ENCODE data around the gene PFKM. TPM values are rescaled to one million over a fixed set of nuclear protein-coding genes. Genes with fewer than 3 reads are reported as not detected.
"Not testable (repeated sequence)": the region's sequence is repeated elsewhere in the genome, so short reads cannot be mapped to it uniquely, and the experiment has no call there.

Gene PFKM
- total RNA-seq, 1 donor from 2014 or later: 67.3 TPM

DNA sequence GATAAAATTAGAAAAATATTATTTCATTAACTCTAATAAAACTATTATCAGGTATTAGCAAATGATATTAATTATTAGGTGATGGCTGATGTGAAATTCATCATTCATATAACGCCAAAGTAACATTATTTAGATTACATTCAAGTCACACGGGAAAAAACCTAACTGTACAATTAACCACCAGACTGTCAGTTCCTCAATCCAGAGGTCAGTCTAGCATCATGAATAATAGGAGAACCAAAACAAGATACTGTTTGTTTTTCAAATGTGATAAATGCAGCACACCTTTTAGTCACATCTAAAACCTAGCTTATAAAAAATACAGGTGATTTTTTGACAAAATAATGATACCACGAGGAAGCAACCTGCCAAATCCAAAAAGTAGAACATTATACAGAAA is 32.8 kb upstream of the PFKM start:
- Mint-ChIP-seq H3K9me3 (no peaks in the 10 kb centered on the region), H3K36me3 (ENCODE audit: low read depth) (peaks cover 46% of the 10 kb centered on the region), H3K27ac (no peak overlapping the region), H3K4me1 (ENCODE audit: low read depth) (no peaks in the 10 kb centered on the region), H3K27me3 (ENCODE audit: low read depth) (no peaks in the 10 kb centered on the region), H3K4me3 (ENCODE audit: low read depth) (no peak overlapping the region)
- intact Hi-C loops (cut with micrococcal nuclease): no loop called here
- no peak for DNase-seq (ENCODE audit: low spot score)

DNA sequence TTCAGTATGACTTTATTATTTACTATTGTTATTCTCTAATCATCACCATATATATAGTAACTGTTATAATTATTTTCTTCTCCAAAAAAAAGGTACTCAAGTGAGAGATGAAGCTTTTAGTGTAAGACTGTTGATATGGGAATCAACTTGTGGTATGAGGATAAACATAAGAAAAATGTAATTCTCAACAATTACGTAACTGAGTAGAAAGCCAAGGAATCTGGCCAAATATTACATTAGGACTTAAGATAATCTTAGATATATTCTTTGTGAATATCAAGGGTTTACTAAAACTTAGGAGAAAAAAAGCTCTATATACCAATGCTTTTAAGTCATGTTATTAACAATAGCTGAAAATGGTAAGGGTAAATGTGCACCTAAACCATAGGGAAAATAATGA is 26.6 kb upstream of the PFKM start:
- DNase-seq (ENCODE audit: low spot score): no peak
- no peak overlapping the region for H3K4me3 Mint-ChIP-seq (ENCODE audit: low read depth)
- peaks cover 45% of the 10 kb centered on the region for H3K36me3 Mint-ChIP-seq (ENCODE audit: low read depth)
- intact Hi-C loops (cut with micrococcal nuclease): no loop called here
- H3K27ac Mint-ChIP-seq: no peak overlapping the region
- no peaks in the 10 kb centered on the region for H3K4me1 Mint-ChIP-seq (ENCODE audit: low read depth)
- no peaks in the 10 kb centered on the region for H3K27me3 Mint-ChIP-seq (ENCODE audit: low read depth)
- H3K9me3 Mint-ChIP-seq: no peaks in the 10 kb centered on the region

DNA sequence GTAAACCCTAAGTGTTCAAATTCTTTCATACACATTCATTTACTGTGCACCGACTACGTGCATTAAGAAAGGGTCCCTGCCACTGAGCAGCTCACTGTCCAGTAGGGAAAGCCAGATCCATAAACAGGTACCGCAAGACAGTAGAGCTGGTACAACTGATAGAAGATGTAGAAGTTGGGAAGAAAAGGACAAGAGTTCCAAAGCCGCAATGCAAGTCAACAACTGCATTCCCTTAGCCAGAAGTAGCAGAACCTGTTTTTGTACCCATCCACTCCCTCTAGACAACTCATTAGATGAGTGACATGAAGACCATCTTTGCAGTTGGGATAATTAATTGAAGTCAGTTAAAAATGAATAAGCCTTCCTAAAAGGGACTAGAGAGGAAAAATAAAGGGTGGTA is 14.6 kb upstream of the PFKM start:
- H3K27ac Mint-ChIP-seq: peak overlapping the region; percentile 97

DNA sequence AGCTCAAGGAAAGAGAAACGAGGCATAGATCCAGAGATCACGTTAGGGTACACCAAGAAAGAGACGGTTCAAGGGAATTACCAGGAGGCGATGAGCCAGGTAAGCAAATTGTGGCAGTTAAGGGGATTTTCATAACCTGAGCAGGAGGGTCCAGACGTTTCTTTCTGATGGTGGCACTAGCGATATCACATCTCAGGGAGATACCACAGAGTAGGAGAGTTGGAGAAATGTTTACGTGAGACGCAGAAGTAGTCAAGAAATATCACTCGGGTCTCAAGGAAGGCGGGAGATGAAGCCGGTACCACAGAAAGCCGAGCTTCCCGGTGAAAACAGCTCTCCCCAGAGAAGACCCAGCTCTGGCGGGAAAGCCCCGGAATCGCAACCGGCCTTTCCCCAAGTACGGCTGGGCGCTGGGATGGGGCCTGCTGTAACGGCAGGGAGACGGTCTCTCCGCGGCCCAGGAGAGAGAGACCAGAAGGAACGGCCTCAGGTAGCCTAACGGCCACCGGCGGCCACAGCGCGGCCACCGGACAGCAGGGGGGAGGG is 13.8 kb upstream of the PFKM start:
- intact Hi-C loops (cut with micrococcal nuclease): loop anchor here (2.0 to 5.0 kb wide), 3 partner anchors 59 to 577 kb away; partner anchors contain the start of genes CCDC184 and KANSL2

More for the DNA sequence above, 14.6 kb upstream of the PFKM start:
- Mint-ChIP-seq H3K27me3 (ENCODE audit: low read depth) (peaks cover 3% of the 10 kb centered on the region), H3K9me3 (no peaks in the 10 kb centered on the region), H3K36me3 (ENCODE audit: low read depth) (peaks cover 14% of the 10 kb centered on the region), H3K4me1 (ENCODE audit: low read depth) (peaks cover 37% of the 10 kb centered on the region), H3K4me3 (ENCODE audit: low read depth) (peak overlapping the region; percentile 99)
- DNase-seq (ENCODE audit: low spot score): no peak
- intact Hi-C loops (cut with micrococcal nuclease): loop anchor here (2.0 kb wide), 1 partner anchor 60 kb away; no protein-coding TSS in a partner anchor

DNA sequence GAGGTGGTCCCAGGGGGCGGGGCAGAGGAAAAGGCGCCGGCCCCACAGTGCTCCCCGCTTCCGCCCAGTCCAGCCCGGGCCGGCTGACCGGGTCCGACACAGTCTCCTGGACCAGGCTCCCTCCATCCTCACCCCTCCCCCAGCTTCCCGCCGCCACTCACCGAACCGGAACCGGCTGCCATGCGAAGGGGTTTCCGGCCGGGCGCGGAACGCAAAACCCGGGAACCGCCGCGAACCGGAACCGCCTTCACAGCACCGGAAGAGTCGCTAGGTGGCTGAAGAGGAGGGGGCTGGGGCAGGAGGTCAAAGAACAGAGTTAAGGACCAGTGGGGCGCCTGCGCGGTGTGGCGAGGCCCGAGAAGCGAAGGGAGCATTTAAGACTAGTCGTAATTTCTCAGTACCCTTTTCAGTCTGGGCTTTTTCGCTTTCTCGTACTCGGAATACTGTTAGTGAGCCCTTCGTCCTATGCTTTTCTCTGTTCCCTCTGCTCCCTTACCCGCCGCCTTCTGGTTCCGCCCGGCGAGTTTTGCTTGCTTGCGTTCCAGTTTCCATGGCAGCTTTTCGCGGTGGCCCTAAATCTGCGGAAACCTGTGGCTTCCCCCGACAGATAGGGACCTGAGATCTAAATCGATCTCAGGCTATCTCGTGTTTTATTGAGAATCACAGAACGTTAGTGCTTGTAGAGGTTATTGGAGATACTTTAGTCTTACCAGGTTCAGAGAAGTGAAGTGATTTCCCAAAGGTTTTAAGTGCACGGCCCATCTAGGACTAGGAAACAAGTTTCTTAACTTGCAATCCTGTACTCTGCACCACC is 13.1 kb upstream of the PFKM start, which contains the start of gene SENP1:
TSS of gene SENP1 (minus strand) at position 213 of the 814 bp plus-strand sequence. CDS start 4,607 bp downstream, outside the sequence.
- peak within 1 kb of the TSS; percentile 99 for H3K4me3 Mint-ChIP-seq (ENCODE audit: low read depth)

More for the DNA sequence above, 13.8 kb upstream of the PFKM start:
- DNase-seq (ENCODE audit: low spot score): no peak
- peak overlapping the region; percentile 99 for H3K4me3 Mint-ChIP-seq (ENCODE audit: low read depth)
- no peaks in the 10 kb centered on the region for H3K9me3 Mint-ChIP-seq
- peaks cover 5% of the 10 kb centered on the region for H3K27me3 Mint-ChIP-seq (ENCODE audit: low read depth)
- H3K36me3 Mint-ChIP-seq (ENCODE audit: low read depth): peaks cover 10% of the 10 kb centered on the region
- H3K27ac Mint-ChIP-seq: peak overlapping the region; percentile 97
- peaks cover 40% of the 10 kb centered on the region for H3K4me1 Mint-ChIP-seq (ENCODE audit: low read depth)

DNA sequence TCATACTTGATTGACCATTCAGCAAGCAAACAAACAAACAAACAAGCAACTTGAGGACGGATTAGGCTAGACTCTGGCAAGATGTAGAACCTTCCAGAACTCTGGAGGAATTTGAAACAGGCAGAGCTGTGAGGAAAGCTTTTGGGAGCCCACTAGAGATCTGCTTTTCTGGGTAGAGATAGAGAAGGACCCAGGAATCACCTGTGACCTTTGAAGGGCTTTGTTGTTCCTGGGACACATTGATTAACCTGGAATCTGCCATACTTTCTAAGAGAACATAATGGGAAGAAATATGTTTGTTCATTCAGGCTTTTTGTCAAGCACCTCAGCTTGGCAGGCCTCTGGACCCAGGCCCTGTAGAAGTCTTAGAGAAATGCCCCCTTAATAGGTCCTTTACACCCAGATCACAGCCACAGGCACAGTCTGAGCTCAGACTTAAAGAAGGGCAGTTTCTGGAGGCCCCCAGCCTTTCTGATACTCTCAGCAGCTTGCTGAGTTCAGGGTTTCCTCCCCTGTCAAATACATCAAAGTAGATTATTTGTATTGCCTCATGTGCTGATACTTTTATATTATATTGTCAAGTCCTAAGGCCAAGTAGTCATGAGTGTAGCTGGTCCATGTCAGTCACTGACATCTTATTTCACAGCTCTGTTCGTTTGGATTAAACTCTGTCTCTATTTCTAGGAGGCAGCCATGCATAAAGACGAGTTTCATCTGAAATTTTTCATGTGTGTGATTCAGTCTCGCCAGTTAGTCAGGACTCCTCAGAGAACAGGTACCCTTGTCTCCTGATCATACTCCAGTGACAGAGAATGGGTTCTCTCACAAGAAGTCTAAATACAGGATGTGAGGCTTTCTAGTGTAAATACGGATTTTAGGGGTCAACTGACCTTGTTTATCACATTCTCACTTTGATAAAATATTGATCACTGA is 12.2 kb upstream of the PFKM start:
- no peaks in the 10 kb centered on the region for H3K9me3 Mint-ChIP-seq
- H3K27me3 Mint-ChIP-seq (ENCODE audit: low read depth): peaks cover 5% of the 10 kb centered on the region
- intact Hi-C loops (cut with micrococcal nuclease): loop anchor here (1.0 to 5.0 kb wide), 4 partner anchors 12 to 575 kb away; partner anchors contain the start of genes ASB8, CCDC184, KANSL2 and PFKM
- H3K36me3 Mint-ChIP-seq (ENCODE audit: low read depth): peaks cover 10% of the 10 kb centered on the region
- peak overlapping the region; percentile 96 for H3K27ac Mint-ChIP-seq
- H3K4me1 Mint-ChIP-seq (ENCODE audit: low read depth): peaks cover 35% of the 10 kb centered on the region
- no peak for DNase-seq (ENCODE audit: low spot score)
- H3K4me3 Mint-ChIP-seq (ENCODE audit: low read depth): peak overlapping the region; percentile 99

More for the DNA sequence above, 13.1 kb upstream of the PFKM start, which contains the start of gene SENP1:
- peak; percentile 86 for DNase-seq (ENCODE audit: low spot score)
- H3K9me3 Mint-ChIP-seq: no peaks in the 10 kb centered on the region
- H3K36me3 Mint-ChIP-seq (ENCODE audit: low read depth): peaks cover 10% of the 10 kb centered on the region
- H3K4me1 Mint-ChIP-seq (ENCODE audit: low read depth): peaks cover 40% of the 10 kb centered on the region
- H3K27ac Mint-ChIP-seq: peak within 1 kb of the TSS; percentile 97
- H3K27me3 Mint-ChIP-seq (ENCODE audit: low read depth): peaks cover 5% of the 10 kb centered on the region
- intact Hi-C loops (cut with micrococcal nuclease): loop anchor here (1.0 to 5.0 kb wide), 5 partner anchors 13 to 576 kb away; partner anchors contain the start of genes ASB8, CCDC184, KANSL2 and PFKM

DNA sequence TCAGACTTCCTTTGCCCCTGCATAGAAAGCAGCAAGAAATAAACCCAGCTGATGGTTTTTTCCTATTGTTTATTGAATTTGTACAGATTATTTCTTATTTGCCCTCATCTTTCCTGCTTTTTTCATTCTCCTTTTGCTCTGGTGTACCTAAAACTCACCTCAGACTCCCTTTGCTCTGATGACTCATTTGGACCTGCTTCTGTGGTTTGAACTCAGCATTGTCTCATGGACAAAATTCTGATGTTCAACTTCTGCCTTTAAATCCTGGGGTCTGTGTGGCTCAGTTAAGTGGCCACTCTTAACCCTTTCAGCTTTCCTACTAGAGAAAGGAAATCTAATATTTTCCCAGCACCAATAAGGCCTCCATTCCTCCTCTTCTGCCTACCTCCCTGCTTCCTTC is 9.7 kb upstream of the PFKM start:
- Mint-ChIP-seq H3K27ac (no peak overlapping the region), H3K4me3 (ENCODE audit: low read depth) (no peak overlapping the region)

DNA sequence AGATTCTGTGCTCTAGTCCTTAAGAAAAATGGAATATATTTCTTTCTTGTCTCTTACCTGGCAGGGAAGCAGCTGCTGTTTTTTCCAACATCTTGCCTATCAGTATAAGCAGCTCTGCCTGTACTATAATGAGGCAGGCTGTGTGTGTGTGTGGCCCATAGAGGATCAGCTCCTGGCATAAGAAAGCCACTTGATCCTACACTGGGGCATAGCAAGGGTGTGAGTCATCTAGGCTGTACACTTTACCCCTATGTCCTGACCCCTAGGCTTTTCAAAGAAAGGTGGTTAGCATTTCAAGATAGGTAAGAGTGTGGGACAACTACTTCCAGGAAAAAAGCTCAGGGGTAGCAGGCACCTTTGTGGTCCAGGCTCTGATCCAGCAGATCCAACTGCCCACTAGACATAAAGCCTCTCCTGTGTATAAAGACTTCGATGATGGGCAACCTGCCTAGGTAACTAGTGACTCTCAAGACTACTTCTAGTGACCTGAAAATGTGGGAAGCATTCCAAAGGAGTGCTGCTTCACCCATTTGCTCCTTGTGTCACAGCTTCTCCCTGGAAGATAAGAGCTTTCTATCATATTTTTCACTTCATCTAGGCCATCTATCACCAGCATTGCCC is 8.4 kb upstream of the PFKM start:
- Mint-ChIP-seq H3K36me3 (ENCODE audit: low read depth) (no peaks in the 10 kb centered on the region), H3K4me3 (ENCODE audit: low read depth) (no peak overlapping the region), H3K4me1 (ENCODE audit: low read depth) (peaks cover 20% of the 10 kb centered on the region), H3K27me3 (ENCODE audit: low read depth) (peaks cover 17% of the 10 kb centered on the region), H3K27ac (no peak overlapping the region), H3K9me3 (no peaks in the 10 kb centered on the region)
- no peak for DNase-seq (ENCODE audit: low spot score)
- intact Hi-C loops (cut with micrococcal nuclease): no loop called here

More for the DNA sequence above, 9.7 kb upstream of the PFKM start:
- intact Hi-C loops (cut with micrococcal nuclease): loop anchor here (5.0 kb wide), 2 partner anchors 73 to 573 kb away; partner anchors contain the start of genes CCDC184 and KANSL2
- Mint-ChIP-seq H3K9me3 (no peaks in the 10 kb centered on the region), H3K36me3 (ENCODE audit: low read depth) (peaks cover 3% of the 10 kb centered on the region), H3K4me1 (ENCODE audit: low read depth) (peaks cover 24% of the 10 kb centered on the region), H3K27me3 (ENCODE audit: low read depth) (peaks cover 10% of the 10 kb centered on the region)
- no peak for DNase-seq (ENCODE audit: low spot score)

DNA sequence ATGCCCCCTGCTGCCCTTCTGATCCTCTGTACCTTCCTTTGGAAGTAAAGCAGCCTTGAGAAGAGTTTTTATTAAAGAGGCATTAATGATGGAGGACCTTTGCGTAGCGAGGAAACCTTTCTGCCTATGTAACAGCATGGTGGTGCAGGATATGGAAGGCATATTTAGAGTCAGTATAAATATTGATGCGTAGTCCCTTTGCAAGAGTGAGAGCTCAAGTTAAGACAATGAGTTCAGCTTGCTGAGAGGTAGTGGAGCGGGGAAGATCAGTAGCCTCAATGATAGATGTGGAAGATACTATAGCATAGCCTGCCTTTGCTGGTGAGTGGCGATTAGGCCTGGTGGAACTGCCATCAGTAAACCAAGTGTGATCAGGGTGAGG is 7.9 kb upstream of the PFKM start:
- H3K4me3 Mint-ChIP-seq (ENCODE audit: low read depth); H3K36me3 Mint-ChIP-seq (ENCODE audit: low read depth); H3K27ac Mint-ChIP-seq; H3K9me3 Mint-ChIP-seq; intact Hi-C loops (cut with micrococcal nuclease); DNase-seq (ENCODE audit: low spot score): not testable (repeated sequence)
- Mint-ChIP-seq H3K27me3 (ENCODE audit: low read depth) (peaks cover 20% of the 10 kb centered on the region), H3K4me1 (ENCODE audit: low read depth) (peaks cover 18% of the 10 kb centered on the region)

DNA sequence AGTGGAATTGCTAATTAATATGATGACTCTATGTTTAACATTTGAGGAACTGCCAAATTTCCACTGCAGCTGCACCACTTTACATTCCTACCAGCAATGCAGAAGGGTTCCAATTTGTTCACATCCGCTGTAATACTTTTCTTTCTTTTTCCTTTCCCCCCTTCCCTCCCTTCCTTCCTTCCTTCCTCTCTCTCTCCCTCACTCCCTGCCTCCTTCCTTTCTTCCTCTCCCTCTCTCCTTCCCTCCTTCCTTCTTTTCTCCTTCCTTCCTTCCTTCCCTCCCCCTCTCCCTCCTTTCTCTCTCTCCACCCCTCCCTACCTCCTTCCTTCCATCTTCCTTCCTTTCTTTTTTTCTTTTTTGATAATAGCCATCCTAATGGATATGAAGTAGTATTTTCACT is 3.2 kb upstream of the PFKM start:
- Mint-ChIP-seq H3K9me3 (no peaks in the 10 kb centered on the region), H3K4me1 (ENCODE audit: low read depth) (peaks cover 18% of the 10 kb centered on the region), H3K36me3 (ENCODE audit: low read depth) (no peaks in the 10 kb centered on the region)

DNA sequence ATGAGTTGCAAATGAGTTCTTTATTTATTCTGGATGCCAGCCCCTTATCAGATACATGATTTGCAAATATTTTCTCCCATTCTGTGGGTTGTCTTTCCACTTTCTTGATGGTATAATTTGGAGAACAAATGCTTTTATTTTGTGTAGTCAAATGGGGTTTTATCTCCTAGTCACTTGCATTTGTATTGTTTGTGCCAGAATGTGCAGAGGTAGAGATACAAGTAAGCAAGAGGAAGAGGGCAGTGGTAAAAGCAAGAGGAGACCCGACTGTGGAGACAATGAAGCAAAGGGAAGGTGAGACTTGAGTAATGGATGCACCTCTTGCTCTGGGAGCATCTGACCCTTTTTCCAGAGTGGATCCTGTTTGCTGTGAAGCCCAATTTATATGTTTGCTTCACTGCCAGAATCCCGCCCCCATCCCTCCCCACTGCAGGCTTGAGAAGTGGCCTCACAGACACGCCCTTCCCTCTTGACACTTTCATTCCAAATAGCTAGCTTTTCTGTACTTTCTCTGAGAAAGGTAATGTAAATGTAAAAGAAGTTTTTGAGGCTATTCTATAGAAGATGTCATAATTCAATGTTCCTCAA is 786 bp upstream of the PFKM start:
- Mint-ChIP-seq H3K27me3 (ENCODE audit: low read depth) (peaks cover 22% of the 10 kb centered on the region), H3K4me3 (ENCODE audit: low read depth) (peak overlapping the region; percentile 96), H3K9me3 (no peaks in the 10 kb centered on the region), H3K36me3 (ENCODE audit: low read depth) (peaks cover 6% of the 10 kb centered on the region), H3K4me1 (ENCODE audit: low read depth) (peaks cover 20% of the 10 kb centered on the region), H3K27ac (no peak overlapping the region)
- intact Hi-C loops (cut with micrococcal nuclease): loop anchor here (2.0 kb wide), 1 partner anchor 38 kb away; the partner anchor contains the start of gene ASB8
- no peak for DNase-seq (ENCODE audit: low spot score)

More for the DNA sequence above, 3.2 kb upstream of the PFKM start:
- no peak overlapping the region for H3K4me3 Mint-ChIP-seq (ENCODE audit: low read depth)
- intact Hi-C loops (cut with micrococcal nuclease): no loop called here
- no peak overlapping the region for H3K27ac Mint-ChIP-seq
- H3K27me3 Mint-ChIP-seq (ENCODE audit: low read depth): peaks cover 22% of the 10 kb centered on the region
- DNase-seq (ENCODE audit: low spot score): no peak

Measured in activated T-helper 2 cell treated with anti-CD3 and anti-CD28 coated beads, Interferon-gamma antibody, Interleukin-2, Interleukin-4, amounts not matched to agents 10 μg/mL and 5 μg/mL and 100 μg/mL, durations not matched to agents 14 hours and 24 hours and 36 hours (primary cell).